Posterior vena cava (tissue), 2 donors: ENCODE measurements around the gene TMEM222. TPM values are rescaled to one million over a fixed set of nuclear protein-coding genes. Genes with fewer than 3 reads are reported as not detected.
A peak's percentile ranks its signal among the peaks of the same experiment; 100 is the strongest.

Experiments used
- DNase-seq: peaks from one replicate; pipeline ENCODE4 v3.0.0-alpha.2; 2020; ENCODE audit warnings: low spot score
- intact Hi-C, 2 donors: fragments of 100-400 bp; cut with DNase I; formaldehyde crosslinking; loops; one replicate each; pipeline versions ENCODE4 v1.14.1 to v1.14.2; 2022 to 2023
- total RNA-seq, 2 donors: library from RNA; stranded (reverse); fragmentation: NEBNext Ultra II Directional; extraction: Animal tissue kit (Norgen Biotek cat#: 25700); gene quantifications; one replicate each; pipeline ENCODE4 v1.2.1, GENCODE V29; 2021
- donor health status: DM: yes; HTN: yes; CAD: no.
- donor health status: DM: yes; HTN: yes; CAD: no.

TMEM222 gene
- total RNA-seq, 2 donors from 2014 or later: 25.0 to 26.7 TPM

GRCh38 chr1:27351541-27352107, 29.7 kb downstream of the TMEM222 start:
- DNase-seq: peak; percentile 70
- intact Hi-C loops: no loop called here

DNA sequence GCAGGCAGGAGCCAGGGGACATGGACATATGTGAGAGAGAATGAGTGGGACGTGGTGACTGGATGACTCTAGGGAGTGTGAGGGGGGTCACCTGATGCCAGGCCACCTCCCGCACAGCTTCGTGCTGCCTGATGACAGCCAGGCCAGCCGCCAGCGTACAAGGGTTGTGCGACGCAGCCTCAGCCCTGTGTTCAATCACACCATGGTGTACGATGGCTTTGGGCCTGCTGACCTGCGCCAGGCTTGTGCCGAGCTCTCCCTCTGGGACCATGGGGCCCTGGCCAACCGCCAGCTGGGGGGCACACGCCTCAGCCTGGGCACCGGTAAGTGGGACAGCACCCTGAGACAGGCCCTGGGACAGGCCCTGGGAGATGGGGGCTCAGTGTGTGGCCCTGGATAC, 31.2 kb downstream of the TMEM222 start:
- peak; percentile 80 for DNase-seq
- intact Hi-C loops: no loop called here

DNA sequence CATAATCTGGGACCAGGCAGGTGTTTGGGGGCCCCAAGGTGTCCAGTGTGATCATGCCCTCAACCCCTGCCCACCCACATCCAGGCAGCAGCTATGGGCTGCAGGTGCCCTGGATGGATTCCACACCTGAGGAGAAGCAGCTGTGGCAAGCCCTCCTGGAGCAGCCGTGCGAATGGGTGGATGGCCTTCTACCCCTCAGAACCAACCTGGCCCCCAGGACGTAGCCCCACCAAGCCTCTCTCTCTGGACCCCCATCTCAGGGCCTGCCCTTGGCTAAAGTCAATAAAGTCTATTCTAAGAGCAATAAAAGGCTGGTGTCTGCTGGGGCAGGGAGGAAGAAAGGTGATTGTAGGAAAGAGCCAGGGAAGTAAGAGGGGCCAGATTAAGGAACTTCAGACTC, 31.7 kb downstream of the TMEM222 start:
- intact Hi-C loops: no loop called here
- peak; percentile 68 for DNase-seq

DNA sequence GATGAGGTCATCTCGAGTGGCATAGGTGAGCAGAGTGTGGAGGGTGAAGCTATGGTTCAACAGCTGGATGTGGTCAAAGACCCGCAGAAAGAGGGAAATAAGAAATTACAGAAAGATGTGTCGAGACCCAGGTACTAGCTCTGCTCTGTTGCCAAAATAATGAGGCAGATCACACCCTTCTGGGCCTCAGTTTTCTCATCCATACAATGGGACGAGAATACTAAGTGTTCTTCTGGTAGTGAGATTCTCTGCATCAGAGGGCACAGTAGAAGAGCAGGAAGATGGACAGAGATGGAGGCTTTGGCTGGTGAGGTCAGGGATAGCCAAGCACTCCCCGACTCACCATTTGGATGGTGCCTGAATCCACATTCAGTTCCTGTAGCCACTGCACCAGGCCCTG, 33.7 kb downstream of the TMEM222 start:
- no peak for DNase-seq
- intact Hi-C loops: loop anchor here in 1 of 2 donors (5.0 kb wide), 1 partner anchor 37 kb away; the partner anchor contains the start of gene GPR3

- intact Hi-C loops: loop anchor here in 1 of 2 donors (5.0 kb wide), 1 partner anchor 36 kb away; the partner anchor contains the start of gene GPR3
Measured at GRCh38 chr1:27356277-27356618, 34.3 kb downstream of the TMEM222 start.

GRCh38 chr1:27356619-27357280, 34.8 kb downstream of the TMEM222 start:
- DNase-seq: no peak
- intact Hi-C loops: loop anchor here in 1 of 2 donors (5.0 kb wide), 1 partner anchor 36 kb away; the partner anchor contains the start of gene GPR3

More at GRCh38 chr1:27356277-27356618, 34.3 kb downstream of the TMEM222 start:
- no peak for DNase-seq

DNA sequence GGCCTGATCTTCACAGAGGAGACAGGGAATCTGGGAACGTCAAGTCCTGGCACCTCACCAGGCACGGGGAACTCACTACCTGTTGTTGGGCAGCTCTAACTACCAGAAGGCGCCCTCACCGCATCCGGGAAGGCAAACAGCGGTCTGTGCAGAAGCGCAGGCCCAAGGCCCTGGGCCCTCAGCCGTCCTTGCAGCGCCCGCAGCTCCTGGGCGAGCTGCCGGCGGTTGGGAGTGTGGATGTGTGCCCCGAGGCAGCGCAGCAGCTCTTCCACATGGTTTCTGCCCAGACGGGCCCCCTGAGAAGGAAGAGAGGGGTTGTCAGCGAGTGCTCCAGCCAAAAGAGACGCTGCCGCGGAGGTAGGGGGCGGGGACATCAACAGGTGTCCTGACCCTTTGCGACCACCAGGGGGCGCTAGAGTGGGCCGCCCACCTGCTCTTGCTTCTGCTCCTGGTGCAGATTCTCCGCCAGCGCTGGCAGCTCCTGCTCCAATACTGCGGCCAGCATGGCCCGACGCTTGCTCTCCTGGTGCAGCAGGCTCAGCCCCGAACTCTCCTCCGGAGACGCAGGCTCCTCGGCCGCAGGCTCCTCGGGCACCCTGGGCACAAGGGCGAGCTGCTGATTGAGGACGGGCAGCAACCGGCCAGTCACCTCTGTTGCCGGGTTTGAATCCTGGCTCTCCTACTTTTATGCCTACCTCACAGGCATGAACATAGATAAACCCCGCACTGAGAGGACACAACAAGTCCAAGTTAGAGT, 35.5 kb downstream of the TMEM222 start:
- DNase-seq: peak; percentile 94
- intact Hi-C loops: loop anchor here in 1 of 2 donors (5.0 kb wide), 1 partner anchor 35 kb away; the partner anchor contains the start of gene GPR3

GRCh38 chr1:27358038-27358927, 36.3 kb downstream of the TMEM222 start:
- intact Hi-C loops: loop anchor here in 1 of 2 donors (5.0 kb wide), 1 partner anchor 34 kb away; the partner anchor contains the start of gene GPR3
- no peak for DNase-seq

DNA sequence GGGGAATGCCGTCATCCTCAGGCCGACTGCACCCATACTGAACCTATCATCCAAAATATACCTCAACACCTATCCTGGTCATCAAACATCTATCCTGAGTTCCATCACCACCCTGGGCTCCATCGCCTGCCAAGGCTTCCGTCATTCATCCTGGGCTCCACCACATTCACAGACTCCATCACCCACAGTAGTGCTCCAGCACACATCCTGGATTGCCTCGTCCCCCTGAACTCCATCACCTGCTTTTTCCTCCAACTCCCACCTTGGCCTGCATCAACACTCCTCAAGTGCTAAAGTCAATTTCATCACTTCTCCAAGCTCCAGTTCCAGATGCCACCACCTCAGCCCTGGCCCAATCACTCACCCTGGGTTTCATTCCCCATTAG, 37.0 kb downstream of the TMEM222 start:
- intact Hi-C loops: loop anchor here in 1 of 2 donors (5.0 kb wide), 1 partner anchor 33 kb away; the partner anchor contains the start of gene GPR3

DNA sequence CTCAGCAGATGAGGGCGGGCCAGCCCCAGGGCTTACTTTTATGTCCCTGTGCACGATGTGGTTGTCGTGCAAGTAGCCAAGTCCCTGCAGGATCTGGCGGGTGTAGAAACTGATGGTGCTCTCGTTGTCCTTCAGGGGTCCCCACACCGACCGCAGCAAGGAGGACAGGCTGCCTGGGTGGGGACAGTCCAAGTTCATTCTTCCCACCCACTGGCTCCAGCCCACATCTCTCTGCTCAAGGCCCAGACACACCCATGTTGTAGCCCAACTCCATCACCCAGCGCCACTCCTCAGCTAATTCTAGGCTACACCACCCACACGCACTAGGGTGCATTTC, 37.8 kb downstream of the TMEM222 start:
- intact Hi-C loops: loop anchor here in 1 of 2 donors (5.0 kb wide), 1 partner anchor 33 kb away; the partner anchor contains the start of gene GPR3
- no peak for DNase-seq

More for the DNA sequence above, 37.0 kb downstream of the TMEM222 start:
- no peak for DNase-seq

DNA sequence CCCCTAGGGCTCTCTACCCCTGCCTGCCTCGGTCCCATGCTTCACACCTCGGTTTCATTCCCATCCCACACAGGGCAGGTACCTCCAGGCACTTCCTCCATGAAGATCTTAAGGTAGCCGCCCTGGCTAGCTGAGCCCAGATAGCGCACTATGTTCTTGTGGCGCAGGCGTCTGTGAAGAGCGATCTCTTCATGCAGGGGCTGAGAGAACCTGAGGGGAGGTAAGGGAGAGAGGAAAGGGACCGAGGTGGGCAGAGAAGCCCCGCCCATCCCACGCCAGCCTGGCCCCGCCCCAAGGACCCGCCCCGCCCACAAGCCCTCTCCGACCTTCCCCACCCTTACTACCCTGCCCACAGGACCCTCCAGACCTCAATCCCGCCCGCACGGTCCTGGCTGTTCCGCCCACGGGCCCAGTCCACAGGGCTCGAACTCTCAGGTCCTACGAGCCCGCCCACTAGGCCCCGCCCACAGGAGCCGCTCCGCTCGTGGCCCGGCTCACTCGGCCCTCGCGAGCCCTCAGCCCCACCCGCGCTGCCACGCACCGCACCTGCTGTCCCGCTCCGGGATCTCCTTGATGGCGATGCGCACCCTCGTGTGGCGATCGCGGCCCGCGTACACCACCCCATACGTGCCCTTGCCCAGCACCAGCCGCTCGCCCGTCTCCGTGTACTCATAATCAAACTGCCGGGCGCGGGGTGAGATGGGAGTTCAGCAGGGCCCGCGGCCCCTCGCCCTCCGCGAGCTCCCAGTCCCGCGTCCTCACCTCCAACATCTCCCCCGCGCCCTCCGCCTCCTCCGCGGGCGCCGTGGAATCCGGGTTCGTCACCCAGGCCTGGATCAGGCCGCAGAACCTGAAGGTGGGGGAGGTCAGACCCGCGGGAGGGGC, 38.4 kb downstream of the TMEM222 start:
- intact Hi-C loops: no loop called here
- DNase-seq: no peak

- no peak for DNase-seq
- intact Hi-C loops: no loop called here
Measured at GRCh38 chr1:27361044-27361402, 39.1 kb downstream of the TMEM222 start.

DNA sequence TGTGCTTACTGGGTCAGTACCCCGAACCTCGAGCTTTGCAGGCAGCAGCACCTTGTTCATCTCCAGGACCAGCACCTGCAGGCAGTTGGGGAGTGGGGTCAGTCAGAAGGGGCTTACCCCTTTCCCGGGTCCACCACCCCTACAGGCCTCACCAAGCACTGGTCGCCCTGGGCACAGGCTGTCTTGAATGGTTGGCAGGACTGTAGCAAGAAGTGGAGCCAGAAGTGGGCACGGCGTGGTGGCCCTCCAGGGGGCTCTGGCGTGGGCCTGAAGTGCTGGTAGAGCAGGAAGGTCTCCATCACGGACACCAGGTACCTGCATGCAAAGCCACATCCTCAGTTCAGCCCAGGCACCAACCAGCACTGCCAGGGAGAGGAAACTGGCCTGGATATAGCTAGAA, 39.6 kb downstream of the TMEM222 start:
- intact Hi-C loops: no loop called here
- DNase-seq: no peak

- intact Hi-C loops: no loop called here
- DNase-seq: peak; percentile 51
Measured at GRCh38 chr1:27363766-27364695, 42.1 kb downstream of the TMEM222 start.

- intact Hi-C loops: no loop called here
- peak; percentile 78 for DNase-seq
Measured at GRCh38 chr1:27364696-27365371, 42.9 kb downstream of the TMEM222 start.

- intact Hi-C loops: no loop called here
- peak; percentile 97 for DNase-seq
Measured at GRCh38 chr1:27365372-27366112, 43.6 kb downstream of the TMEM222 start.
